Left lung (tissue), 10 donors: Measurements from ENCODE around the gene SUFU. TPM values are rescaled to one million over a fixed set of nuclear protein-coding genes. Genes with fewer than 3 reads are reported as not detected.

ENCODE experiments used
- ATAC-seq: fragments of 200-7000 bp; cut with Tn5 transposase; one replicate; pipeline ENCODE4 v1.9.1; 2020; ENCODE audit warnings: moderate library complexity
- DNase-seq, 4 donors: peaks; one replicate each; pipeline ENCODE4 v3.0.0-alpha.2; 2013 to 2020
- H3K27ac ChIP-seq, 2 donors: fragments of 200-600 bp; sonication (generic) in 1 of 2; one replicate each; pipeline versions ENCODE4 v1.5.0 to v1.8.0; 2020 to 2021
- H3K27me3 ChIP-seq, 2 donors: fragments of 200-600 bp; sonication (generic) in 1 of 2; one replicate each; pipeline versions ENCODE4 v1.5.0 to v1.8.0; 2020 to 2021
- H3K36me3 ChIP-seq, 2 donors: fragments of 200-600 bp; sonication (generic) in 1 of 2; one replicate each; pipeline versions ENCODE4 v1.5.0 to v1.8.0; 2020 to 2021
- H3K4me1 ChIP-seq, 2 donors: fragments of 200-600 bp; one replicate each; pipeline ENCODE4 v1.8.0; 2021
- H3K4me3 ChIP-seq, 2 donors: fragments of 200-600 bp; sonication (generic) in 1 of 2; one replicate each; pipeline versions ENCODE4 v1.5.0 to v1.8.0; 2020 to 2021; ENCODE audit warnings: mild to moderate bottlenecking in 1 of 2
- H3K9me3 ChIP-seq, 2 donors: fragments of 200-600 bp; sonication (generic) in 1 of 2; one replicate each; pipeline versions ENCODE4 v1.5.0 to v1.8.0; 2020 to 2021
- intact Hi-C, 2 donors: fragments of 100-400 bp; cut with DNase I; formaldehyde crosslinking; loops; one replicate each; pipeline versions ENCODE4 v1.11.2 to v1.14.2; 2022
- polyA plus RNA-seq, 6 donors: library from polyadenylated mRNA; unstranded; fragments of 120-200 nt; gene quantifications; one replicate each; pipeline ENCODE4 v1.2.1, GENCODE V29; 2013; ENCODE audit not compliant: insufficient read length in 6 of 6
- total RNA-seq, 2 donors: library from RNA; stranded (reverse); fragmentation: NEBNext Ultra II Directional; extraction: Animal tissue kit (Norgen Biotek cat#: 25700); gene quantifications; one replicate each; pipeline ENCODE4 v1.2.1, GENCODE V29; 2021
- TF ChIP-seq, protein P1 (sequence below), 2 donors: fragments of 200-600 bp; sonication (generic) in 1 of 2; IDR thresholded peaks; one replicate each; pipeline versions ENCODE4 v1.5.0 to v1.8.0; 2021; ENCODE audit warnings: antibody characterized with exemption in 2 of 2
- donor health status: DM: no; HTN: yes; CAD: no.
- donor health status: DM: no; HTN: no; CAD: no.

Gene SUFU
- total and polyA plus RNA-seq, 8 donors: 13.4 to 30.7 (median 27.7) TPM

DNA sequence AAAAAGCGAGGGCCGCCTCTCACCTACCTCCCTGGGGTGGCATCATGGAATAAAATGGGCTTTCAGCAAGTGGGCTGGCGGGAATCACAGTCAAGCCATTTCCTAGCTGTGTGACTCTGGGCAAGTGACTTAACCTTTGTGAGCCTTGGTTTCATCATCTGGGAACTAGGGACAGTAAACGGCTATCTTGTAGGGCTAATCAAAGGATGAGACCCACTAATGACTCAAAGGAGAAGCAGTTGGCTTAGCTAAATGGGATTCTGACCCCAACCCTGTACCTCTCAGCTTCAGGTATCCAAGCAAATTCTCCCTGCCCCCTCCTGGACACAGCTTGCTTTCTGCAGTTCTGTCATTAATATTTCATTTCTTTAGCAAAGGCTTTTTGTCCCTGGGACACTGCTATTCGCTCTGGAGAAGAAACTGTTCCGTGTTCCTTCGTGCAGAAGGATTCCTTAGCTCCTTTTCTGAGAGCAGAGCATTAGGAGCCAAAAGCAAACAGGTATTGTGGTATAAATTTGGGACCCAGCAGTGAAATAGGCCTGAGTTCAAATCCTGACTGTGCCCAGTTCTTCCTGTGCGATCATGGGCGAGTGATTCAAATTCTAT lies 166.4 kb downstream of the SUFU start:
- Histone ChIP-seq H3K36me3 (no peaks in the 10 kb centered on the region), H3K27ac (peak overlapping the region; percentile 44 to 60), H3K4me1 (peaks cover 32 to 49% of the 10 kb centered on the region in 2 donors), H3K9me3 (no peaks in the 10 kb centered on the region), H3K27me3 (no peaks in the 10 kb centered on the region), H3K4me3 (no peak overlapping the region)
- TF ChIP-seq, protein P1, sequence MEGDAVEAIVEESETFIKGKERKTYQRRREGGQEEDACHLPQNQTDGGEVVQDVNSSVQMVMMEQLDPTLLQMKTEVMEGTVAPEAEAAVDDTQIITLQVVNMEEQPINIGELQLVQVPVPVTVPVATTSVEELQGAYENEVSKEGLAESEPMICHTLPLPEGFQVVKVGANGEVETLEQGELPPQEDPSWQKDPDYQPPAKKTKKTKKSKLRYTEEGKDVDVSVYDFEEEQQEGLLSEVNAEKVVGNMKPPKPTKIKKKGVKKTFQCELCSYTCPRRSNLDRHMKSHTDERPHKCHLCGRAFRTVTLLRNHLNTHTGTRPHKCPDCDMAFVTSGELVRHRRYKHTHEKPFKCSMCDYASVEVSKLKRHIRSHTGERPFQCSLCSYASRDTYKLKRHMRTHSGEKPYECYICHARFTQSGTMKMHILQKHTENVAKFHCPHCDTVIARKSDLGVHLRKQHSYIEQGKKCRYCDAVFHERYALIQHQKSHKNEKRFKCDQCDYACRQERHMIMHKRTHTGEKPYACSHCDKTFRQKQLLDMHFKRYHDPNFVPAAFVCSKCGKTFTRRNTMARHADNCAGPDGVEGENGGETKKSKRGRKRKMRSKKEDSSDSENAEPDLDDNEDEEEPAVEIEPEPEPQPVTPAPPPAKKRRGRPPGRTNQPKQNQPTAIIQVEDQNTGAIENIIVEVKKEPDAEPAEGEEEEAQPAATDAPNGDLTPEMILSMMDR (IDR thresholded peaks at IDR 0.05): peak in 1 of 2 donors; percentile 22
- ATAC-seq (no peak), DNase-seq (peak in 1 of 4 donors; percentile 1)
- intact Hi-C loops: no loop called here

DNA sequence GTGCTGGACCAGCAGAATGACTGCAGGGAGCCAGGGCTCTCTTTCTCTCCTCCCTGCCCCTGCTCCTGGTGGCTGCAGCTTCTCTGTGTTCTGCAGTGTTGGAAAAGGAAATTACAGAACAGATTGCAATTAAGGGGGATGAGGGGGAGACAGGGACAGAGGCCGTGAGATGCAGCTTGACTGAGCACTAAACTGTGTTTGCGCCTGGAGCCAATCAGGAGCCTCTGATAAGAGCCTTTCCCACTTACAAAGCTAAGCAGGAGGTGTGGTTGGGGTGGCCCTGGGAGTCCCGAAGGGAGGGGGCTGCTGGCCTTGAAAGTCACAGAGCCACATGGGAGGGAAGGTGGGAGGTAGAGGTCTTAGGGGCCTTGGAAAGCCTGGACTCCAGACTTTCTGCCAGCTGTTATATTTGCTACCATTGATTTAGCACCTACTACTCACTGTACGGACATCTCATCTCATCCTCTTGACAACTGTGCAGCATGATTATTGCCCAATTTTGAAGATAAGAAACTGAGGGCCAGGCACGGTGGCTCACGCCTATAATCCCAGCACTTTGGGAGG lies 167.2 kb downstream of the SUFU start:
- TF ChIP-seq, protein P1 (IDR thresholded peaks at IDR 0.05): no peak
- peaks cover 40 to 57% of the 10 kb centered on the region in 2 donors for H3K4me1 ChIP-seq
- DNase-seq (peak in 2 of 4 donors; percentile 26 to 33), ATAC-seq (no peak)
- no peaks in the 10 kb centered on the region for H3K9me3 ChIP-seq
- intact Hi-C loops: no loop called here
- H3K4me3 ChIP-seq: no peak overlapping the region
- H3K36me3 ChIP-seq: no peaks in the 10 kb centered on the region
- no peaks in the 10 kb centered on the region for H3K27me3 ChIP-seq
- no peak overlapping the region for H3K27ac ChIP-seq

DNA sequence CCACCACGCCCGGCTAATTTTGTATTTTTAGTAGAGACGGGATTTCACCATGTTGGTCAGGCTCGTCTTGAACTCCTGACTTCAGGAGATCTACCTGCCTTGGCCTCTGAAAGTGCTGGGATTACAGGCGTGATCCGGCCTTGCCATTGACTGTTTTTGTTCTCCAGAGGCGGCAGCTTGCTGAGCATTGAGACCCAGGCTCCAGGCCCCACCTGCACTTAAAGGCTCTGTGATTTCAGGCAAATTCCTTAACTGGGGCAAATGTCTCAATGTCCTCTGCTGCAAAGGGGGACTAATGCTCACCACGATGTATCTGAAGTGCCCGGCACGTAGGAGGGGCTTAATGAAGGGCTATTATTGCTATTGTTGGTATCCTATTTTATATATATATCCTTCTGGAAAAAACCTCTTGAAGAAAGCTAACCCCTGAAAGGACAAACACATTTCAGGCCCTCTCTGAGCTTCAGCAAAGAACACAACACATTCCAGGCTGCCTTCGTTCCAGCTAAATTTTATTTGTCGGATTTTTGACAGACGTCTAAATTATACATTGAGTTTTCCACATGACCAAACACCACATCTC lies 169.6 kb downstream of the SUFU start:
- Histone ChIP-seq H3K27me3 (no peaks in the 10 kb centered on the region), H3K4me1 (peaks cover 57 to 78% of the 10 kb centered on the region in 2 donors), H3K27ac (peak overlapping the region; percentile 82 to 94), H3K9me3 (no peaks in the 10 kb centered on the region), H3K36me3 (no peaks in the 10 kb centered on the region), H3K4me3 (no peak overlapping the region)
- intact Hi-C loops: no loop called here
- ATAC-seq (no peak), DNase-seq (peak in 1 of 4 donors; percentile 17)
- TF ChIP-seq, protein P1 (IDR thresholded peaks at IDR 0.05): no peak

DNA sequence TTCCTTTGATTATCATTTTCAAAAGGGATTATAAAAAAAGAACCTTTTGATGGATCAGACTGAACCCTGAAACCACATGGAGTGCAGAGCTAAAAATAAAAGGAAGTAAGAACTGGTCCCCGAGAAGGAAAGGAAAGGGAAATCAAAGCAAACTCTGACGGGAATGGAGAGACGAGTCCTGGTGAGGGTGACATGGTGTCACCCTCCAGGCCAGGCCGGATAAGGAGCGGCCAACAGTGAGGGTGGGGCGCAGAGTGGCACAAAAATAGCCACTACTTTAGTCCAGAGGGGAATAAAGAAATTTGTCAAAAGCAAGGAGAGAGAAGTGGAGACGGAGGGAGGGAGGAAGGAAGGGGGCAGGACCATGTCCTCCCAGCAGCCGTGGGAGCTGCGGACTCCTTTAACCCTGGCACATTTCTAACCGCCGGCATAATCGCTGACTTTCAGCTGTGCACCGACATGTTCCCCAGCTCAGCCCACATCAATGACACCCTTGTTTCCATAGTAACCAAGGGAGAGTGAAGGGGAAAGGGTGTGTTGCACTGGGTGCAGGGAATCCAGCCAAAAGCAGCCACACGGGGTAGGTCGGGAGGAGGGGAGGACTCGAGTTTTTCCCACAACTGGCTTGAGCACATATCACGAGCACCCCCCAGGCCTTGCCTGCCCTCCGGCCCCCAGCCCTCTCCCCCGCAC lies 170.2 kb downstream of the SUFU start:
- TF ChIP-seq, protein P1 (IDR thresholded peaks at IDR 0.05): no peak
- peak overlapping the region; percentile 82 to 94 for H3K27ac ChIP-seq
- intact Hi-C loops: no loop called here
- no peaks in the 10 kb centered on the region for H3K9me3 ChIP-seq
- ATAC-seq (peak; percentile 56), DNase-seq (peak in 3 of 4 donors; percentile 77 to 83 (median 78))
- no peaks in the 10 kb centered on the region for H3K36me3 ChIP-seq
- no peaks in the 10 kb centered on the region for H3K27me3 ChIP-seq
- H3K4me3 ChIP-seq: peak overlapping the region in 1 of 2 donors; percentile 30
- peaks cover 60 to 83% of the 10 kb centered on the region in 2 donors for H3K4me1 ChIP-seq

DNA sequence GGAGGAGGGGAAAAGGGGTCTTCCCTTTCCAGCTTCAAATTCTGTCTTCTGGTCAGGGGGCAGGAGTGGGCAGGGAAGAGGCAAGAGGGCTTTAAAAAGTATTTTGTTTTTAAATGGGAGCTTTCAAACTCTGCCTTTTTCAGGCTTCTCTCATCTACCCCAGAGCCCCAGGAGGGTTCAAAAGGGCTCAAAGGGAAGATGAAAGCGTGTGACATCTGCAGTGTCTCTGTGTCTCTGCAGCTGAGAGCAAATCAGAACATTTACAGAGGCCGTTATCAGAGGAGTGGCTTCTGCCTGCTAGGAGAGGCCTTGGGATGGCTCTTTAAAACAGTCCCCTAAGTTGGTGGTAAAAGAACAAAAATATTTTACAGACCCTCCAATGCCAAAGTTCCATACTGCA lies 170.8 kb downstream of the SUFU start:
- Histone ChIP-seq H3K27ac (peak overlapping the region; percentile 82 to 94), H3K27me3 (no peaks in the 10 kb centered on the region), H3K4me1 (peaks cover 56 to 82% of the 10 kb centered on the region in 2 donors), H3K9me3 (no peaks in the 10 kb centered on the region), H3K36me3 (no peaks in the 10 kb centered on the region), H3K4me3 (peak overlapping the region in 1 of 2 donors; percentile 30)
- TF ChIP-seq, protein P1 (IDR thresholded peaks at IDR 0.05): no peak
- no peak for ATAC-seq
- intact Hi-C loops: no loop called here
- no peak for DNase-seq
